Measurements from ENCODE around the gene LAYN.
A peak's percentile ranks its signal among the peaks of the same experiment; 100 is the strongest.

LAYN gene

DNA sequence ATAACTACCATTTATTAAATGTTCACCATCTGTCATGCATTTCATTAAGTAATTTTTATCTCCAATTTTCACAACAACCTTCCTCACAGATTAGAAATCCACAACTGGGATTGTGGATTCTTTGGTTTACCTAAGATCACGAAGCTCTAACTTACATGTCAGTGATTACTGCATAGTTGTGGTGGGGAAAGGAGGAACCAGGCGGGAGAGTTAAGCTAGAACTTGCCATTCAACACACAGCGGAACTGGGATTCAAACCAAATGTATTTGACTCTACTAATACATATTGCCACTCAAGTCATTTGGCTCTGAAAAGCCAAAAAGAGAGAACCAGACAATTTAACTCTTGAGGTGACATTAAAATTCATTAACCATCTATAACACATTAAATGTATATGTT lies 10.4 kb upstream of the LAYN start:
- H3K36me3 ChIP-seq (ENCODE audit: control insufficient read depth, insufficient read depth, low read length), result no peaks in the 10 kb centered on the region
- H3K4me3 ChIP-seq (ENCODE audit: insufficient read depth, low read depth, low read length), result no peak overlapping the region
- no peaks in the 10 kb centered on the region for H3K4me1 ChIP-seq (ENCODE audit: control insufficient read depth, insufficient read depth, low read length)
- 83 to 91% methylated on average over 3 of the region's 3 CpGs for WGBS, 2 experiments
- H3K27ac ChIP-seq (ENCODE audit: insufficient read depth, low read depth, low read length, poor library complexity, severe bottlenecking), result no peak overlapping the region
- H3K27me3 ChIP-seq (ENCODE audit: control insufficient read depth, insufficient read depth, low read length, poor library complexity, severe bottlenecking), result no peaks in the 10 kb centered on the region
- H3K9me3 ChIP-seq (ENCODE audit: control insufficient read depth, low read length), result no peaks in the 10 kb centered on the region

DNA sequence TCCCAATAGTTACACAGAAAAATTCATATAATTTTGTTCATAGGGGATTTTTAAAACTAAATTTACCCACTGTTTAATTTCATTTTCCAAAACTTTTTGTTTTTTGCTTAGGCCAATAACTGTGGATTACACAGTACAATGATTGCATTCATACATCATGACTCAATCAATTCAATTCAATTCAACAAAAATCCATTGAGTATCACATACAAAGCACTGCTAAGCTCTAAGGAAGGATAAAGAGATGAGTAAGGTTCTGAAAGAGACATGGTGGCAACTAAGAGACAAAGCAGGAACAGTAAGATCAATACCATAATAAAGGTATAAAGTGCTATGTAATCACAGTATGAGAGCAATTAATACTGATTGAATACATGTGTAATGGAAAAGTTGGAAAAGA lies 9.4 kb upstream of the LAYN start:
- Histone ChIP-seq H3K27ac (ENCODE audit: insufficient read depth, low read depth, low read length, poor library complexity, severe bottlenecking) (no peak overlapping the region), H3K4me3 (ENCODE audit: insufficient read depth, low read depth, low read length) (no peak overlapping the region), H3K4me1 (ENCODE audit: control insufficient read depth, insufficient read depth, low read length) (no peaks in the 10 kb centered on the region), H3K9me3 (ENCODE audit: control insufficient read depth, low read length) (no peaks in the 10 kb centered on the region), H3K36me3 (ENCODE audit: control insufficient read depth, insufficient read depth, low read length) (no peaks in the 10 kb centered on the region), H3K27me3 (ENCODE audit: control insufficient read depth, insufficient read depth, low read length, poor library complexity, severe bottlenecking) (no peaks in the 10 kb centered on the region)

- Histone ChIP-seq H3K4me3 (ENCODE audit: insufficient read depth, low read depth, low read length) (no peak overlapping the region), H3K27me3 (ENCODE audit: control insufficient read depth, insufficient read depth, low read length, poor library complexity, severe bottlenecking) (no peaks in the 10 kb centered on the region), H3K36me3 (ENCODE audit: control insufficient read depth, insufficient read depth, low read length) (no peaks in the 10 kb centered on the region), H3K9me3 (ENCODE audit: control insufficient read depth, low read length) (no peaks in the 10 kb centered on the region), H3K4me1 (ENCODE audit: control insufficient read depth, insufficient read depth, low read length) (no peaks in the 10 kb centered on the region), H3K27ac (ENCODE audit: insufficient read depth, low read depth, low read length, poor library complexity, severe bottlenecking) (no peak overlapping the region)
- 89% methylated on average over 9 of the region's 9 CpGs for WGBS, 2 experiments
These were observed 8.7 kb upstream of the LAYN start for GRCh38 chr11:111531687-111532364.

- 85 to 86% methylated on average over 5 of the region's 5 CpGs for WGBS, 2 experiments
- Histone ChIP-seq H3K27ac (ENCODE audit: insufficient read depth, low read depth, low read length, poor library complexity, severe bottlenecking) (no peak overlapping the region), H3K27me3 (ENCODE audit: control insufficient read depth, insufficient read depth, low read length, poor library complexity, severe bottlenecking) (no peaks in the 10 kb centered on the region), H3K36me3 (ENCODE audit: control insufficient read depth, insufficient read depth, low read length) (no peaks in the 10 kb centered on the region), H3K4me1 (ENCODE audit: control insufficient read depth, insufficient read depth, low read length) (no peaks in the 10 kb centered on the region), H3K9me3 (ENCODE audit: control insufficient read depth, low read length) (no peaks in the 10 kb centered on the region), H3K4me3 (ENCODE audit: insufficient read depth, low read depth, low read length) (no peak overlapping the region)
These were observed 8.2 kb upstream of the LAYN start for GRCh38 chr11:111532365-111532709.

- Histone ChIP-seq H3K9me3 (ENCODE audit: control insufficient read depth, low read length) (no peaks in the 10 kb centered on the region), H3K27me3 (ENCODE audit: control insufficient read depth, insufficient read depth, low read length, poor library complexity, severe bottlenecking) (peaks cover 25% of the 10 kb centered on the region), H3K27ac (ENCODE audit: insufficient read depth, low read depth, low read length, poor library complexity, severe bottlenecking) (no peak overlapping the region), H3K4me1 (ENCODE audit: control insufficient read depth, insufficient read depth, low read length) (no peaks in the 10 kb centered on the region), H3K36me3 (ENCODE audit: control insufficient read depth, insufficient read depth, low read length) (no peaks in the 10 kb centered on the region), H3K4me3 (ENCODE audit: insufficient read depth, low read depth, low read length) (no peak overlapping the region)
- WGBS, 2 experiments, result 91 to 92% methylated on average over 6 of the region's 6 CpGs
These were observed 5.2 kb upstream of the LAYN start for GRCh38 chr11:111535281-111535680.

DNA sequence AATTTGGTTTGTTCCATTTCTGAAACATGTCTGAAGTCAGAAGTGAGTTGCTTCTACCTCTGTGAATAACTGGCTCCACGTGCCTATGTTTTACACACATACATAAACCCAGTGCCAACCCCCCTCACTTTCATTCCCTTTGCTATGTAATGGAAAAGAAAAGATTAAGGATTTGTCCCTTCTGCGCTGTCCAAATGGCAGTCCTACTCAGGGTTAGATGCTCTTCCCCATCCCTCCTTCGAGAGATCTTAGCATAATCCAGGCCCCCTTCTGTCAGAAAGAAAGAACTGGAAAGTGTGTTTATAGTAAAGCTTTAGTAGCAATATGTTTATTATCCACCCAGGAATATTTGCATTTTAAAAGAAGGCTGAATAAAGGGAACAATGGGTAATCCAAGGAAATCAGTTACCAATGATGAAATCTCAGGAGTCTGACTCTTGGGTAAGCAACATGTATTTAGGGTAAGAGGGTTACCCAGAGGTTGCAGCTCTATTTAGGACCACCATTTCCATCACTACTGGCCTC lies 3.1 kb upstream of the LAYN start:
- H3K27me3 ChIP-seq (ENCODE audit: control insufficient read depth, insufficient read depth, low read length, poor library complexity, severe bottlenecking), result peaks cover 47% of the 10 kb centered on the region
- WGBS, 2 experiments, result 43 to 73% methylated on average over 3 of the region's 3 CpGs
- H3K27ac ChIP-seq (ENCODE audit: insufficient read depth, low read depth, low read length, poor library complexity, severe bottlenecking), result no peak overlapping the region
- H3K9me3 ChIP-seq (ENCODE audit: control insufficient read depth, low read length), result no peaks in the 10 kb centered on the region
- no peaks in the 10 kb centered on the region for H3K4me1 ChIP-seq (ENCODE audit: control insufficient read depth, insufficient read depth, low read length)
- H3K4me3 ChIP-seq (ENCODE audit: insufficient read depth, low read depth, low read length), result no peak overlapping the region
- no peaks in the 10 kb centered on the region for H3K36me3 ChIP-seq (ENCODE audit: control insufficient read depth, insufficient read depth, low read length)

GRCh38 chr11:111538407-111539114 lies 2.0 kb upstream of the LAYN start:
- Histone ChIP-seq H3K27me3 (ENCODE audit: control insufficient read depth, insufficient read depth, low read length, poor library complexity, severe bottlenecking) (peaks cover 57% of the 10 kb centered on the region), H3K4me3 (ENCODE audit: insufficient read depth, low read depth, low read length) (no peak overlapping the region), H3K4me1 (ENCODE audit: control insufficient read depth, insufficient read depth, low read length) (no peaks in the 10 kb centered on the region), H3K36me3 (ENCODE audit: control insufficient read depth, insufficient read depth, low read length) (no peaks in the 10 kb centered on the region), H3K27ac (ENCODE audit: insufficient read depth, low read depth, low read length, poor library complexity, severe bottlenecking) (no peak overlapping the region), H3K9me3 (ENCODE audit: control insufficient read depth, low read length) (no peaks in the 10 kb centered on the region)
- 85 to 92% methylated on average over 1 of the region's 1 CpG for WGBS, 2 experiments

DNA sequence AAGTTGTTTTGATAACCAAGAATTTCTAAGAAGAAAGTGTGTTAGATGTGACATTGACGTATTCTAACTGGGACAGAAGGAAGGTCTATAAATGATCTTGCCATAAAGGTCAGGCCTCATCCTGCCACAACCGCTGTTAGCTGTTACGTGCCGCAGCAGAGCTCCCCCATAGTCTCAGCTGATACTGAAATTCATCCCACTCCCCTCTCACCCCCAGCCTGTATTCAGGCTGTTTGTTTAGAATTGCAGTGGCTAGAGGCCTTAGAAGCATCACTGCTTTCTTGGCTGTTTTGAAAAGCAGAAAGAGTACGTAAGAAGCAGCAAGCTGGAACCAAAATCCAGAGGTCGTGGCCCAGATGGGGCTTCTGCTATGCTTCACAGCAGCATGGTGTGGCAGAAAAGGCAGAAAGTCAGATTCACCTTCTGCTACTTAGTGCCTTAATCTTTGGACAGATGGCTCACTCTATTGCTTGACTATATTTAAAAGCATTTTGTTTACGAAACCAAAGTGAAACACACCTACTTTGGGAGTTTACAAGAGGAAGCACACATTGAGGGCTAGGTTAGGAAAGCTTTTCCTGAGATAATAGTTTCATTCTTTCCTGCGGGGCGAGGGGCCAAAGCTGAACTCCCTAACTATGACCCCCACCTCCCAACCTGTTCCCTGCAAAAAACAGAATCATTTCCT lies 950 bp upstream of the LAYN start:
- H3K4me1 ChIP-seq (ENCODE audit: control insufficient read depth, insufficient read depth, low read length), result no peaks in the 10 kb centered on the region
- WGBS, 2 experiments, result 76 to 81% methylated on average over 9 of the region's 9 CpGs
- no peaks in the 10 kb centered on the region for H3K36me3 ChIP-seq (ENCODE audit: control insufficient read depth, insufficient read depth, low read length)
- no peak overlapping the region for H3K4me3 ChIP-seq (ENCODE audit: insufficient read depth, low read depth, low read length)
- peaks cover 57% of the 10 kb centered on the region for H3K27me3 ChIP-seq (ENCODE audit: control insufficient read depth, insufficient read depth, low read length, poor library complexity, severe bottlenecking)
- no peaks in the 10 kb centered on the region for H3K9me3 ChIP-seq (ENCODE audit: control insufficient read depth, low read length)
- no peak overlapping the region for H3K27ac ChIP-seq (ENCODE audit: insufficient read depth, low read depth, low read length, poor library complexity, severe bottlenecking)

DNA sequence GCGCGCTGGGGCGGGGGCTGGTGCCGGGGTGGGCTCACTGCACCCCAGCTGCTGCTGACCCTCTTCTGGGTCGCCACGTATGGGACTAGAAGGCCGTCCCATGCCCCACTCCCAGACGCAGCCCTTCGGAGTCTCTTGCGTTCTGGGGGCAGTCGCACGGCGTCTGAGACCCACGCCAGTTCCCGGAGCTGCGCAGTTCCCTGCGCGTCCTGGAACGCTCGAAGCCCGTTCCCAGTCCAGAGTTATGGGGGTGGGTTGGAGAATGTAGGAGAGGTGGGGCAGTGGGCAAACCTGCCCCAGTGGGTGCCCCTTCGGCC lies 375 bp downstream of the LAYN start:
- 2% methylated on average over 22 of the region's 22 CpGs for WGBS, 2 experiments
- Histone ChIP-seq H3K4me1 (ENCODE audit: control insufficient read depth, insufficient read depth, low read length) (no peaks in the 10 kb centered on the region), H3K9me3 (ENCODE audit: control insufficient read depth, low read length) (no peaks in the 10 kb centered on the region), H3K27me3 (ENCODE audit: control insufficient read depth, insufficient read depth, low read length, poor library complexity, severe bottlenecking) (peaks cover 57% of the 10 kb centered on the region), H3K27ac (ENCODE audit: insufficient read depth, low read depth, low read length, poor library complexity, severe bottlenecking) (no peak overlapping the region), H3K36me3 (ENCODE audit: control insufficient read depth, insufficient read depth, low read length) (no peaks in the 10 kb centered on the region), H3K4me3 (ENCODE audit: insufficient read depth, low read depth, low read length) (peak overlapping the region; percentile 42)

- peaks cover 57% of the 10 kb centered on the region for H3K27me3 ChIP-seq (ENCODE audit: control insufficient read depth, insufficient read depth, low read length, poor library complexity, severe bottlenecking)
- H3K4me1 ChIP-seq (ENCODE audit: control insufficient read depth, insufficient read depth, low read length), result no peaks in the 10 kb centered on the region
- H3K27ac ChIP-seq (ENCODE audit: insufficient read depth, low read depth, low read length, poor library complexity, severe bottlenecking), result no peak overlapping the region
- WGBS, 2 experiments, result 3% methylated on average over 41 of the region's 41 CpGs
- no peaks in the 10 kb centered on the region for H3K36me3 ChIP-seq (ENCODE audit: control insufficient read depth, insufficient read depth, low read length)
- H3K9me3 ChIP-seq (ENCODE audit: control insufficient read depth, low read length), result no peaks in the 10 kb centered on the region
- H3K4me3 ChIP-seq (ENCODE audit: insufficient read depth, low read depth, low read length), result peak overlapping the region; percentile 42
These were observed 938 bp downstream of the LAYN start for GRCh38 chr11:111541254-111542061.

Data from ectodermal cell (in vitro differentiated cells).